ENCODE measurements around the gene SIL1. TPM values are rescaled to one million over a fixed set of nuclear protein-coding genes. Genes with fewer than 3 reads are reported as not detected.

Gene SIL1
- total RNA-seq, 2 donors from 2014 or later = 69.9 to 75.6 TPM

DNA sequence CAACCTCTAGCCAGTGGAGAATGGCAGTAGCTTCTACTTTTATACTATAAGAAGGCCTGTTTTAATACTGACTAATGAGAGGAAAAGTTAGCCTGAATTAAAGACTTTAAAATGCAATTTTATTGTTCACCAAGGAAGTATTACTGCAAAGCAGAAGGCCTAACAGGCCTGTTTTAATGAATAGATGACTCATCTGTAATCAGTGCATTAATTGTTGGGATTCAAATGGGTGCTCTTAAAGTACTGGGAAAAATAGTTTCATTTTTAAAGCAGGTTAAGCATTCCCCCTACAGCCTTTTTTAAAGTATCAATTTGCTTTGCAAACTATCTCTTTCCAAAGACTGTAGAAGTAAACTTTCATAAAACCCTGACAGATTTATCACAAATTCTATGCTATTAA lies 147.7 kb downstream of the SIL1 start:
- intact Hi-C loops (cut with DNase I) = no loop called here
- Histone ChIP-seq H3K4me3 (no peak overlapping the region), H3K27me3 (replicated peaks; ENCODE audit: insufficient read depth) (no peaks in the 10 kb centered on the region), H3K27ac (no peak overlapping the region), H3K36me3 (no peaks in the 10 kb centered on the region), H3K4me1 (replicated peaks) (no peaks in the 10 kb centered on the region), H3K9me3 (no peaks in the 10 kb centered on the region)
- no peak for DNase-seq (ENCODE audit: low spot score)
- TF ChIP-seq POLR2A (IDR thresholded peaks at IDR 0.05) = no peak
- no peak for TF ChIP-seq POLR2AphosphoS5 (IDR thresholded peaks at IDR 0.05)
- TF ChIP-seq, protein P1, sequence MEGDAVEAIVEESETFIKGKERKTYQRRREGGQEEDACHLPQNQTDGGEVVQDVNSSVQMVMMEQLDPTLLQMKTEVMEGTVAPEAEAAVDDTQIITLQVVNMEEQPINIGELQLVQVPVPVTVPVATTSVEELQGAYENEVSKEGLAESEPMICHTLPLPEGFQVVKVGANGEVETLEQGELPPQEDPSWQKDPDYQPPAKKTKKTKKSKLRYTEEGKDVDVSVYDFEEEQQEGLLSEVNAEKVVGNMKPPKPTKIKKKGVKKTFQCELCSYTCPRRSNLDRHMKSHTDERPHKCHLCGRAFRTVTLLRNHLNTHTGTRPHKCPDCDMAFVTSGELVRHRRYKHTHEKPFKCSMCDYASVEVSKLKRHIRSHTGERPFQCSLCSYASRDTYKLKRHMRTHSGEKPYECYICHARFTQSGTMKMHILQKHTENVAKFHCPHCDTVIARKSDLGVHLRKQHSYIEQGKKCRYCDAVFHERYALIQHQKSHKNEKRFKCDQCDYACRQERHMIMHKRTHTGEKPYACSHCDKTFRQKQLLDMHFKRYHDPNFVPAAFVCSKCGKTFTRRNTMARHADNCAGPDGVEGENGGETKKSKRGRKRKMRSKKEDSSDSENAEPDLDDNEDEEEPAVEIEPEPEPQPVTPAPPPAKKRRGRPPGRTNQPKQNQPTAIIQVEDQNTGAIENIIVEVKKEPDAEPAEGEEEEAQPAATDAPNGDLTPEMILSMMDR (IDR thresholded peaks at IDR 0.05) = no peak

DNA sequence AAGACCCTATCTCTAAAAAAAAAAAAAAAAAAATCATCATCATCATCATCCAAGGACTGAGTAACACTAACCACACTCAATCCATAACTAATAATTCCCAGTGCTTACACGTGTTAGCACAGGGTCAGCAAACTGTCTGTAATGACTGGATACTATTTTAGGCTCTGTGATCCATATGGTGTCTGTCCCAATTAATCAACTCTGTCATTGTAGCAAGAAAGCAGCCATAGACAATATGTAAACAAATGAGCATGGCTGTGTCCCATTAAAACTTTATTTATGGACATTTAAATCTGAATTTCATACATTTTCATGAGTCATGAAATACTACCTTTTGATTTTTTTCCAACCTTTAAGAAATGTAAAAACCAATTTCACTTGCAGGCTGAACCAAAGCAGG lies 148.4 kb downstream of the SIL1 start:
- WGBS = 57% methylated on average over 1 of the region's 1 CpG
- DNase-seq (ENCODE audit: low spot score) = no peak
- TF ChIP-seq POLR2A (IDR thresholded peaks at IDR 0.05) (no peak), POLR2AphosphoS5 (IDR thresholded peaks at IDR 0.05) (no peak)
- TF ChIP-seq, protein P1 (IDR thresholded peaks at IDR 0.05) = no peak
- intact Hi-C loops (cut with DNase I) = no loop called here
- Histone ChIP-seq H3K4me1 (replicated peaks) (no peaks in the 10 kb centered on the region), H3K36me3 (no peaks in the 10 kb centered on the region), H3K27ac (no peak overlapping the region), H3K9me3 (no peaks in the 10 kb centered on the region), H3K4me3 (no peak overlapping the region), H3K27me3 (replicated peaks; ENCODE audit: insufficient read depth) (no peaks in the 10 kb centered on the region)

DNA sequence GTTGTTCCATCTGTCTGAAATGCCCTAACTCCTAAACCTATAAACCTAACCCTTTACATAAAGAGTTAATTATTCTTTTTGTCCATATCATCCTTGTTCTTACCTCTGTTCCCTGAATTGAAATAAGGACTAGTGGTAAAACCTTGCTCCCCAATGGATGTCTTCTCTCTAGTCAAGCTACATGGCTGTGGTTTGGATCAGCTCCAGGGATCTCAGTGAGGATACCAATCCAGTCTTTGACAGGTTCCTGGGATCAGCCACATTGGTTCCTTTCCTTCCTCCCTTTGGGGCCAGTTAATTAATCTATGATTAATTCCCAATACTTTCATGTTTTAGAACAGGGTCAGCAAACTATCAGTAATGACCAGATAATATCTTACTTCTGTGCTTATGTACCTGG lies 151.6 kb downstream of the SIL1 start:
- Histone ChIP-seq H3K27me3 (replicated peaks; ENCODE audit: insufficient read depth) (no peaks in the 10 kb centered on the region), H3K27ac (no peak overlapping the region), H3K9me3 (no peaks in the 10 kb centered on the region), H3K4me3 (no peak overlapping the region), H3K4me1 (replicated peaks) (no peaks in the 10 kb centered on the region), H3K36me3 (no peaks in the 10 kb centered on the region)
- intact Hi-C loops (cut with DNase I) = no loop called here
- no peak for DNase-seq (ENCODE audit: low spot score)
- TF ChIP-seq, protein P1 (IDR thresholded peaks at IDR 0.05) = no peak
- TF ChIP-seq POLR2A (IDR thresholded peaks at IDR 0.05) = no peak
- no peak for TF ChIP-seq POLR2AphosphoS5 (IDR thresholded peaks at IDR 0.05)

DNA sequence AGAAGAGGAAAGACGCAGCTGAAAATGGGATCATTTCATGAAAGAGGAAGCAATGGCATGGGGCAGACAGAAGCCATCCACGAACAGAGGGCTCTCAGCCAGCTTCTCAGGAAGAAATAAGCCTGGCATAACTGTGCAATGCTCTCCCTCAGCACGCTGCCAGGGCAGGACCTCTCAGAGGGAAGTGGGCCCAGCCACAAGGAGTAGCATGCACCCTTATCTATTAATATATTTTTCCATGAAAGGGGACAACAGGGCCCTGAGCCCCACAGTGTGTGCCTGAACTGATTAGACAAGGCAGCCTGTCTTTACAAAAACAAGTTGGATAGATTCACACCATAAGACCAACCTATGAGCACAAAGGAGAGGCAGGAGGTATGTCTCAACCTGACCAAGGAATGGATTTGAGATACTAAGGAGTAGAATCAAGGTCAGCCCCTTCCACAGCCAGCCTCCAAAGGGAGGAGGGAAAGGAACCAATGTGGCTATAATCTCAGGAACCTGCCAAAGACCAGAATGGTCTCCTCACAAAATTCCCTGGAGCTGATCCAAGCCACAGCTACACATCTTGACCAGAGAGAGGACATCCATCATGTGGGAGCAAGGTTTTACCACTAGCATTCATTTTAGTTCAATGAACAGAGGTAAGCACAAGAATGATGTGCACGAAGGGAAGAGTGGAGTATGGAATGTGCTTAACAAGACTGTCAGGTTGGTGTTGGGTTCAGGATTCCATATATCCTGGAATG lies 154.8 kb downstream of the SIL1 start:
- Histone ChIP-seq H3K9me3 (no peaks in the 10 kb centered on the region), H3K36me3 (no peaks in the 10 kb centered on the region), H3K4me1 (replicated peaks) (no peaks in the 10 kb centered on the region), H3K27ac (no peak overlapping the region), H3K4me3 (no peak overlapping the region), H3K27me3 (replicated peaks; ENCODE audit: insufficient read depth) (no peaks in the 10 kb centered on the region)
- intact Hi-C loops (cut with DNase I) = no loop called here
- DNase-seq (ENCODE audit: low spot score) = no peak
- TF ChIP-seq POLR2AphosphoS5 (IDR thresholded peaks at IDR 0.05) (no peak), POLR2A (IDR thresholded peaks at IDR 0.05) (no peak)
- TF ChIP-seq, protein P1 (IDR thresholded peaks at IDR 0.05) = no peak
- WGBS = 96% methylated on average over 4 of the region's 4 CpGs

DNA sequence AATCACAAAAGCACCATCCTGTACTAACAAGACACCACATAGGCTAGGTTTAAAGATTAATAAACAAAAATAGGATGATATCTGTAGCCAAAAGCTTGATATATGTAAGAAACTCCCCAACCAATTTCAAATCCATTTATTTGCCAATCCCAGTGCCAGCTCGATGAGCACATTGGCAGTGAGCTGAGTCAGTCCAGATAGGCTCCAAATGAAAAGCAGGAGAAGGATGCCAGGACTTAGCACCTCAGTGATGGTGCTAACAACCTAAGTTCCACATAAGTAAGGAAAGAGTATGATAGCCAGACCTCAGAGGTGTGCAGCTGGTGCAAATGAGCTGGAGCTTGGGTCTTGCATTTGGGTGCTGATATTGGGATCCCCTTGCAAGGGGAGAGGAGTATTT lies 158.1 kb downstream of the SIL1 start:
- DNase-seq (ENCODE audit: low spot score) = no peak
- no peak overlapping the region for H3K4me3 ChIP-seq
- 95% methylated on average over 1 of the region's 1 CpG for WGBS
- H3K9me3 ChIP-seq = no peaks in the 10 kb centered on the region
- no peaks in the 10 kb centered on the region for H3K27me3 ChIP-seq (replicated peaks; ENCODE audit: insufficient read depth)
- H3K4me1 ChIP-seq (replicated peaks) = no peaks in the 10 kb centered on the region
- intact Hi-C loops (cut with DNase I) = no loop called here
- TF ChIP-seq POLR2AphosphoS5 (IDR thresholded peaks at IDR 0.05) (no peak), POLR2A (IDR thresholded peaks at IDR 0.05) (no peak)
- TF ChIP-seq, protein P1 (IDR thresholded peaks at IDR 0.05) = no peak
- no peak overlapping the region for H3K27ac ChIP-seq
- no peaks in the 10 kb centered on the region for H3K36me3 ChIP-seq
